DOHH2 (cell line): ENCODE results near the gene SLC15A4.
A peak's percentile ranks its signal among the peaks of the same experiment; 100 is the strongest.

Source experiments
- H3F3A ChIP-seq: fragments of 200-600 bp; sonication (generic), shearing (Covaris generic); 2 replicates; pipeline ENCODE4 v1.6.0; 2016; ENCODE audit warnings: antibody characterized with exemption, mild to moderate bottlenecking; ENCODE audit not compliant: control insufficient read depth, insufficient read depth
- H3K27ac ChIP-seq: fragments of 200-600 bp; sonication (generic); 2 replicates; pipeline ENCODE4 v1.5.1; 2014; ENCODE audit warnings: low read depth, mild to moderate bottlenecking, low read length, moderate library complexity
- H3K27me3 ChIP-seq: fragments of 200-600 bp; sonication (generic); 2 replicates; pipeline ENCODE4 v1.6.1; 2014; ENCODE audit warnings: mild to moderate bottlenecking, low read length, mixed read lengths; ENCODE audit not compliant: control insufficient read depth
- H3K36me3 ChIP-seq: fragments of 200-600 bp; sonication (generic); 2 replicates; pipeline ENCODE4 v1.6.1; 2014; ENCODE audit warnings: mild to moderate bottlenecking, low read length, moderate library complexity, mixed read lengths; ENCODE audit not compliant: control insufficient read depth
- H3K4me1 ChIP-seq: fragments of 200-600 bp; sonication (generic); 2 replicates; pipeline ENCODE4 v1.6.1; 2014; ENCODE audit warnings: mild to moderate bottlenecking, low read length, mixed read lengths; ENCODE audit not compliant: control insufficient read depth
- H3K4me2 ChIP-seq: fragments of 200-600 bp; sonication (generic); 2 replicates; pipeline ENCODE4 v1.6.0; 2014; ENCODE audit warnings: mild to moderate bottlenecking, low read length, moderate library complexity
- H3K4me3 ChIP-seq: fragments of 200-600 bp; sonication (generic); 2 replicates; pipeline ENCODE4 v1.5.1; 2014; ENCODE audit warnings: mild to moderate bottlenecking, low read length, mixed read lengths
- H3K79me2 ChIP-seq: fragments of 200-600 bp; sonication (generic); 2 replicates; pipeline ENCODE4 v1.6.1; 2014; ENCODE audit warnings: mild to moderate bottlenecking, low read length, mixed read lengths; ENCODE audit not compliant: control insufficient read depth
- H3K9me2 ChIP-seq: fragments of 200-600 bp; sonication (generic); replicated peaks from 2 replicates; pipeline ENCODE4 v1.6.1; 2014; ENCODE audit warnings: mild to moderate bottlenecking, low read length, mixed read lengths; ENCODE audit not compliant: control insufficient read depth
- H3K9me3 ChIP-seq: fragments of 200-600 bp; sonication (generic); 2 replicates; pipeline ENCODE4 v1.6.1; 2014; ENCODE audit warnings: antibody characterized with exemption, low read length, mixed read lengths; ENCODE audit not compliant: control insufficient read depth, insufficient read depth
- H4K20me1 ChIP-seq: fragments of 200-600 bp; sonication (generic); 2 replicates; pipeline ENCODE4 v1.6.0; 2014; ENCODE audit warnings: low read depth, mild to moderate bottlenecking, antibody characterized with exemption, low read length, moderate library complexity; ENCODE audit not compliant: control insufficient read depth, insufficient read depth
- EZH2phosphoT487 ChIP-seq: fragments of 200-600 bp; sonication (generic); IDR thresholded peaks from 2 replicates; pipeline ENCODE4 v1.6.1; 2017; ENCODE audit warnings: borderline replicate concordance, mild to moderate bottlenecking, antibody characterized with exemption, low read length, moderate library complexity, mixed read lengths
- TF ChIP-seq, protein P1 (sequence below): fragments of 200-600 bp; sonication (generic); IDR thresholded peaks from one replicate; pipeline ENCODE4 v1.5.1; 2014; ENCODE audit warnings: antibody characterized with exemption, mild to moderate bottlenecking, low read depth, low read length; ENCODE audit not compliant: poor library complexity, severe bottlenecking

The SLC15A4 gene

DNA sequence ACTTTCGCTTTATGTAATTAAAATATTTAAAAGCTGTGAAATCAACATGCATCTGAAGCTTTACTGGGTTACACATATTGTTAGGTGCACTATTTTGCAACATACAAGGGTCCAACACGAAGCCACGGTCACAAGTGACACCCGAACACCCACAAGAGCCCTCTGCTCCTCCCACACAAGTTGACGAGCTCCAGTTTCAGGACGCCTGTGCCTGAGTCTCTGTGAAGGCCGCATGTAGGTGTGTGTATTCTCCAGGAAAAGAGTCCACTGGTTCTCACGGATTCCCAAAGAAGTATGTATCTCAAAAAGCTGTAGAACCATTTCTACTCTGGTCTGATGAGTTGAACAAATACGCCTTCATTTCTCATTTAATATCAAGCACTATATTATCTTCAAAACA, 12.0 kb downstream of the SLC15A4 start:
- peaks cover 100% of the 10 kb centered on the region for H3K79me2 ChIP-seq
- no peak for TF ChIP-seq EZH2phosphoT487
- TF ChIP-seq, protein P1, sequence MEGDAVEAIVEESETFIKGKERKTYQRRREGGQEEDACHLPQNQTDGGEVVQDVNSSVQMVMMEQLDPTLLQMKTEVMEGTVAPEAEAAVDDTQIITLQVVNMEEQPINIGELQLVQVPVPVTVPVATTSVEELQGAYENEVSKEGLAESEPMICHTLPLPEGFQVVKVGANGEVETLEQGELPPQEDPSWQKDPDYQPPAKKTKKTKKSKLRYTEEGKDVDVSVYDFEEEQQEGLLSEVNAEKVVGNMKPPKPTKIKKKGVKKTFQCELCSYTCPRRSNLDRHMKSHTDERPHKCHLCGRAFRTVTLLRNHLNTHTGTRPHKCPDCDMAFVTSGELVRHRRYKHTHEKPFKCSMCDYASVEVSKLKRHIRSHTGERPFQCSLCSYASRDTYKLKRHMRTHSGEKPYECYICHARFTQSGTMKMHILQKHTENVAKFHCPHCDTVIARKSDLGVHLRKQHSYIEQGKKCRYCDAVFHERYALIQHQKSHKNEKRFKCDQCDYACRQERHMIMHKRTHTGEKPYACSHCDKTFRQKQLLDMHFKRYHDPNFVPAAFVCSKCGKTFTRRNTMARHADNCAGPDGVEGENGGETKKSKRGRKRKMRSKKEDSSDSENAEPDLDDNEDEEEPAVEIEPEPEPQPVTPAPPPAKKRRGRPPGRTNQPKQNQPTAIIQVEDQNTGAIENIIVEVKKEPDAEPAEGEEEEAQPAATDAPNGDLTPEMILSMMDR = no peak
- H4K20me1 ChIP-seq = peaks cover 36% of the 10 kb centered on the region
- H3K27me3 ChIP-seq = no peaks in the 10 kb centered on the region
- peak overlapping the region; percentile 41 for H3K4me3 ChIP-seq
- no peaks in the 10 kb centered on the region for H3K9me2 ChIP-seq
- H3K4me1 ChIP-seq = peaks cover 97% of the 10 kb centered on the region
- H3F3A ChIP-seq = peaks cover 12% of the 10 kb centered on the region
- H3K9me3 ChIP-seq = no peaks in the 10 kb centered on the region
- H3K36me3 ChIP-seq = peaks cover 95% of the 10 kb centered on the region
- H3K27ac ChIP-seq = peak overlapping the region; percentile 49
- peak overlapping the region; percentile 55 for H3K4me2 ChIP-seq

DNA sequence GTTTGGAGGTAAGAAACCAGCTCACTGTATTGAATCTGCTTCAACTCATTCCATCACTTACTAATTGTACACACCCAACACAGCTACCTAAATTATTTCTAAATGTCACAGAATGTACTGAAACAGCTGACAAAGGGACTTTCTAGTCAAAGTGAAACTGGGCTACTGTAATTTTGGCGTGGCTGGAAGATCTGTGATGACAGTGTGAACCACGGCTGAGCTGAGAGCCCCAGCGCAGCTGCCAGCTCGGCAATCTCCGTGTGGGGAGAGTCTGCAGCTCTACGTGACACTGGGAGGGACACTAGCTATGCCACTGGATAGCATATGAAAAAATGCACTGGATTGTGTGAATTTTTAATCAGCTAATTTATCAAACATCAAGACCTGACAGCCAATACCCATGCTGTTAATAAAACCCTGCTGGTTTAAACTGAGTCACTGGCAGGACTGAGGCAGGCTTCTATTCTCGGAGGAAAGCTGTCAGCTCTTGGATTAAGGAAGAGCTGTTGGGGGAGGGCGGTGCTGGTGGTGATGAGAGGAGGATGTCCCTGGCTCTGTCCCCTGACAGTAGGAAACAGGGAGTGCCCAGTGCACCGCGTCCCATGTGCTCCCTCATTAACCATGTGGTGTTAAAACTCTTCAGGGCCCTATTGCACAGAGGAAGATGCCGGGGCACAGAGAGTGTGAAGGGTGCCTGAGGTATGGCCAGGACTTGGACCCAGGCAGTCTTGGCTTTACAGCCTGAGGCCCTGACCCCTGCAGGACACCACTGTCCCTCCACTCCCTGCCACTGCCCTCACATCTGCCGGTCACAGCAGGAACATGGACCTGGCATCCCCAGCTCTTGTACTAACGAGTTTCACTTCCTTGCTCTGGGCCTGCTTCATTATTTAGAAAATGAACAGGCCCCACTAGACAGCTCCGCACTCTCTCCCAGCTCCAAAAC, 13.3 kb downstream of the SLC15A4 start:
- Histone ChIP-seq H3K4me2 (peak overlapping the region; percentile 55), H3K9me3 (no peaks in the 10 kb centered on the region), H3K27me3 (no peaks in the 10 kb centered on the region), H3K9me2 (no peaks in the 10 kb centered on the region), H3K79me2 (peaks cover 100% of the 10 kb centered on the region), H3K27ac (peak overlapping the region; percentile 49), H3F3A (peaks cover 12% of the 10 kb centered on the region), H4K20me1 (peaks cover 25% of the 10 kb centered on the region), H3K4me1 (peaks cover 94% of the 10 kb centered on the region), H3K4me3 (peak overlapping the region; percentile 41), H3K36me3 (peaks cover 96% of the 10 kb centered on the region)
- TF ChIP-seq, protein P1 = no peak
- no peak for TF ChIP-seq EZH2phosphoT487

DNA sequence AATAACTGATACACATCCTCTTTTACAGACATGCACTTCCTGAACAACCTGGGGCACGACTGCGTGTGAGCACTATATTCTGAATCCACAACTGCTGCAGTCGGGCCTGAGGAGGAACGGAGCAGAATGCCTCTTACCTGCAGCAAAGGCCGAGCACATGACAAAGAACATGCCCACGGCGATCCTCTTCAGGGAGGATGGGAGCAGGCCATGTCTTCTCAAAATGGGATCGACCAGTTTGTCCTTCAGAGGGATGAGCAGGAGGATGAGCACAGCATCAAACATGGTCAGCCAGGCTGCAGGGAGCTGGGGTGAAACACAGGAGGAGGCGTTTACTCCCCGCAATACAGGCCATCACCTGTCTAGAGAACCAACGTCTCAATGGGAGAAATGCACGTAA, 15.1 kb downstream of the SLC15A4 start:
- Histone ChIP-seq H3K9me3 (no peaks in the 10 kb centered on the region), H3K4me1 (peaks cover 92% of the 10 kb centered on the region), H3K4me2 (peak overlapping the region; percentile 50), H3F3A (peaks cover 21% of the 10 kb centered on the region), H3K79me2 (peaks cover 100% of the 10 kb centered on the region), H3K9me2 (no peaks in the 10 kb centered on the region), H3K27me3 (no peaks in the 10 kb centered on the region), H3K4me3 (peak overlapping the region; percentile 29), H4K20me1 (peaks cover 15% of the 10 kb centered on the region; the same call in 1 of the 2 replicates), H3K36me3 (peaks cover 96% of the 10 kb centered on the region), H3K27ac (peak overlapping the region; percentile 43)
- TF ChIP-seq EZH2phosphoT487 = no peak
- TF ChIP-seq, protein P1 = no peak
